HCT116 (cell line): ENCODE measurements around the gene SUN2. TPM values are rescaled to one million over a fixed set of nuclear protein-coding genes. Genes with fewer than 3 reads are reported as not detected.

Source experiments
- ATAC-seq: fragments of 200-7000 bp; cut with Tn5 transposase; 2 replicates; pipeline ENCODE4 v1.9.1; 2020; ENCODE audit warnings: mild to moderate bottlenecking, moderate library complexity
- BruUV-seq: library from RNA; stranded (reverse); fragments of 400-500 nt; replicated peaks from 2 replicates; lab custom pipeline; 2021; lab: Mats Ljungman, UMichigan
- CTCF ChIA-PET: fragments of 300-600 bp; sonication (Branson Sonifier 250); formaldehyde crosslinking; loops from one replicate; lab custom pipeline; 2021; ENCODE audit warnings: antibody characterized with exemption; lab: Charles Lee
- POLR2A ChIA-PET: fragments of 300-600, 350-600 bp; sonication (Branson Sonifier 250); formaldehyde crosslinking; loops from one replicate; lab custom pipeline; 2021; ENCODE audit warnings: antibody characterized with exemption; lab: Charles Lee
- RAD21 ChIA-PET, 2 experiments: fragments of 300-600 bp; sonication (Branson Sonifier 250); formaldehyde crosslinking; loops; one replicate each; lab custom pipeline; 2023; ENCODE audit warnings: low total read pairs in 2 of 2; ENCODE audit not compliant: uncharacterized antibody in 2 of 2, unreplicated experiment in 2 of 2, low non-redundant PET in 1 of 2; lab: Charles Lee
- DNase-seq: peaks from one replicate; pipeline ENCODE4 v3.0.0-alpha.2; 2010; ENCODE audit warnings: low read depth, low spot score
- H2AFZ ChIP-seq: fragments of 200-600 bp; shearing (Covaris generic), sonication (generic); 2 replicates; pipeline ENCODE4 v1.6.1; 2017; ENCODE audit warnings: low read depth, mixed run types, mixed read lengths, antibody characterized with exemption, low read length; ENCODE audit not compliant: poor library complexity, severe bottlenecking
- H3K27ac ChIP-seq: 2 replicates; pipeline ENCODE4 v1.5.1; 2012; ENCODE audit warnings: low read depth, low read length
- H3K27me3 ChIP-seq: fragments of 200-600 bp; sonication (generic); 2 replicates; pipeline ENCODE4 v1.6.1; 2016; ENCODE audit warnings: mixed run types, low read length, mixed read lengths; ENCODE audit not compliant: insufficient read depth
- H3K36me3 ChIP-seq, 2 experiments: fragments of 200-500 bp in 1 of 2; fragments of 200-600 bp in 1 of 2; sonication (Bioruptor generic) in 1 of 2; sonication (generic) in 1 of 2; 2 replicates each; pipeline versions ENCODE4 v1.5.1 to v1.6.1; 2014 to 2016; ENCODE audit warnings: low read length in 2 of 2, inconsistent platforms in 1 of 2, mixed read lengths in 1 of 2, mixed run types in 1 of 2; ENCODE audit not compliant: insufficient read depth in 2 of 2, control insufficient read depth in 1 of 2
- H3K4me1 ChIP-seq, 2 experiments: fragments of 200-600 bp in 1 of 2; sonication (generic) in 1 of 2; 2 replicates each; pipeline versions ENCODE4 v1.5.1 to v1.6.1; 2012 to 2017; ENCODE audit warnings: low read length in 2 of 2, inconsistent platforms in 1 of 2, mild to moderate bottlenecking in 1 of 2, mixed read lengths in 1 of 2, mixed run types in 1 of 2, moderate library complexity in 1 of 2; ENCODE audit not compliant: insufficient read depth in 2 of 2, control insufficient read depth in 1 of 2
- H3K4me2 ChIP-seq: fragments of 200-600 bp; sonication (generic); 2 replicates; pipeline ENCODE4 v1.6.1; 2017; ENCODE audit warnings: mixed run types, low read length, mixed read lengths
- H3K4me3 ChIP-seq, 2 experiments: fragments of 200-600 bp in 1 of 2; sonication (generic) in 1 of 2; replicated peaks in 1 of 2; 2 replicates each; pipeline ENCODE4 v1.5.1; 2011 to 2016; ENCODE audit warnings: low read length in 2 of 2, control low read depth in 1 of 2, low read depth in 1 of 2, mild to moderate bottlenecking in 1 of 2, mixed read lengths in 1 of 2, mixed run types in 1 of 2
- H3K79me2 ChIP-seq: fragments of 200-600 bp; sonication (generic); 2 replicates; pipeline ENCODE4 v1.6.1; 2017; ENCODE audit warnings: mild to moderate bottlenecking, mixed run types, low read length, moderate library complexity, mixed read lengths; ENCODE audit not compliant: insufficient read depth
- H3K9ac ChIP-seq: fragments of 200-600 bp; sonication (generic); 2 replicates; pipeline ENCODE4 v1.6.1; 2016; ENCODE audit warnings: low read length, mixed read lengths
- H3K9me2 ChIP-seq: fragments of 200-600 bp; sonication (generic), shearing (Covaris generic); 2 replicates; pipeline ENCODE4 v1.6.1; 2017; ENCODE audit warnings: mixed run types, mild to moderate bottlenecking, moderate library complexity; ENCODE audit not compliant: insufficient read depth
- H3K9me3 ChIP-seq, 2 experiments: fragments of 200-500 bp in 1 of 2; fragments of 200-600 bp in 1 of 2; sonication (Bioruptor generic) in 1 of 2; sonication (generic) in 1 of 2; 2 replicates each; pipeline ENCODE4 v1.6.1; 2014 to 2017; ENCODE audit warnings: low read length in 2 of 2, mixed read lengths in 2 of 2, inconsistent platforms in 1 of 2, low read depth in 1 of 2, mild to moderate bottlenecking in 1 of 2, mixed run types in 1 of 2, moderate library complexity in 1 of 2; ENCODE audit not compliant: control insufficient read depth in 1 of 2, insufficient read depth in 1 of 2
- H4K20me1 ChIP-seq: fragments of 200-600 bp; sonication (generic), shearing (Covaris generic); 2 replicates; pipeline ENCODE4 v1.6.1; 2017; ENCODE audit warnings: mixed run types, mild to moderate bottlenecking, moderate library complexity; ENCODE audit not compliant: insufficient read depth
- CBX3 ChIP-seq: IDR thresholded peaks from 2 replicates; pipeline ENCODE4 v1.6.1; 2012; ENCODE audit warnings: low read depth
- FOSL1 ChIP-seq: IDR thresholded peaks from 2 replicates; pipeline ENCODE4 v1.6.1; 2012; ENCODE audit warnings: low read depth
- MAX ChIP-seq: IDR thresholded peaks from 2 replicates; pipeline ENCODE4 v1.6.1; 2012
- POLR2A ChIP-seq: IDR thresholded peaks from 2 replicates; pipeline ENCODE4 v1.7.0; 2011; ENCODE audit warnings: borderline replicate concordance; ENCODE audit not compliant: insufficient read depth, insufficient read length; ENCODE audit errors: extremely low read depth
- POLR2AphosphoS5 ChIP-seq: IDR thresholded peaks from 2 replicates; pipeline ENCODE4 v1.6.1; 2011; ENCODE audit warnings: mild to moderate bottlenecking, low read depth, low read length, moderate library complexity
- RAD21 ChIP-seq: IDR thresholded peaks from 2 replicates; pipeline ENCODE4 v1.6.1; 2012; ENCODE audit warnings: low read depth, mild to moderate bottlenecking
- REST ChIP-seq: IDR thresholded peaks from 2 replicates; pipeline ENCODE4 v1.6.1; 2012; ENCODE audit warnings: low read depth
- SP1 ChIP-seq: IDR thresholded peaks from 2 replicates; pipeline ENCODE4 v1.6.1; 2012; ENCODE audit warnings: low read depth
- SRF ChIP-seq: IDR thresholded peaks from 2 replicates; pipeline ENCODE4 v1.6.1; 2012; ENCODE audit warnings: low read depth
- YY1 ChIP-seq: IDR thresholded peaks from 2 replicates; pipeline ENCODE4 v1.6.1; 2011; ENCODE audit warnings: low read length, low read depth, moderate library complexity, mild to moderate bottlenecking; ENCODE audit not compliant: insufficient replicate concordance; ENCODE audit errors: extremely low read depth
- ZBTB33 ChIP-seq: IDR thresholded peaks from 2 replicates; pipeline ENCODE4 v1.6.1; 2011; ENCODE audit warnings: mild to moderate bottlenecking, low read length, moderate library complexity; ENCODE audit not compliant: insufficient replicate concordance; ENCODE audit errors: extremely low read depth
- intact Hi-C: fragments of 100-400 bp; cut with micrococcal nuclease; formaldehyde crosslinking; loops from 2 replicates; pipeline ENCODE4 v1.10.0; 2022
- total RNA-seq: library from RNA; stranded (reverse); gene quantifications from one replicate; pipeline ENCODE4 v1.2.1, GENCODE V29; 2021; ENCODE audit not compliant: unreplicated experiment
- TF ChIP-seq, protein P1 (sequence below), 3 experiments: fragments of 200-600 bp in 1 of 3; sonication (generic) in 1 of 3; IDR thresholded peaks in 2 of 3; conservative IDR thresholded peaks in 1 of 3; 2 replicates each; pipeline ENCODE4 v1.5.1; 2012 to 2017; ENCODE audit warnings: low read depth in 2 of 3, low read length in 2 of 3, antibody characterized with exemption in 1 of 3, borderline replicate concordance in 1 of 3, control low read depth in 1 of 3, mild to moderate bottlenecking in 1 of 3, mixed read lengths in 1 of 3, mixed run types in 1 of 3, moderate library complexity in 1 of 3; ENCODE audit not compliant: insufficient read depth in 1 of 3

The SUN2 gene
- total RNA-seq, 1 experiment from 2014 or later, result 71.6 TPM

- no peak for ATAC-seq
- H3K9me3 ChIP-seq, result no peaks in the 10 kb centered on the region
- no TSS peak for BruUV-seq
Measured at GRCh38 chr22:38704654-38705234, 51.1 kb downstream of the SUN2 start.

More at GRCh38 chr22:38704654-38705234, 51.1 kb downstream of the SUN2 start:
- peaks cover 21 to 48% of the 10 kb centered on the region in 2 experiments for H3K4me1 ChIP-seq
- peak overlapping the region; percentile 28 for H3K27ac ChIP-seq
- H2AFZ ChIP-seq, result no peak overlapping the region
- ChIA-PET RAD21 (no interaction called here), CTCF (no interaction called here), POLR2A (interaction anchor here (0.9 to 1.7 kb wide), 2 partner anchors 8 to 23 kb away, joined by 3 to 14 read pairs; partner anchors contain the start of gene TOMM22)
- H4K20me1 ChIP-seq, result no peaks in the 10 kb centered on the region
- H3K36me3 ChIP-seq, result 0 out of 4 replicates have a peak, but pooled peaks cover 0 to 5% of the 10 kb centered on the region in 2 experiments
- intact Hi-C loops, result no loop called here
- no peaks in the 10 kb centered on the region for H3K27me3 ChIP-seq
- TF ChIP-seq, protein P1, sequence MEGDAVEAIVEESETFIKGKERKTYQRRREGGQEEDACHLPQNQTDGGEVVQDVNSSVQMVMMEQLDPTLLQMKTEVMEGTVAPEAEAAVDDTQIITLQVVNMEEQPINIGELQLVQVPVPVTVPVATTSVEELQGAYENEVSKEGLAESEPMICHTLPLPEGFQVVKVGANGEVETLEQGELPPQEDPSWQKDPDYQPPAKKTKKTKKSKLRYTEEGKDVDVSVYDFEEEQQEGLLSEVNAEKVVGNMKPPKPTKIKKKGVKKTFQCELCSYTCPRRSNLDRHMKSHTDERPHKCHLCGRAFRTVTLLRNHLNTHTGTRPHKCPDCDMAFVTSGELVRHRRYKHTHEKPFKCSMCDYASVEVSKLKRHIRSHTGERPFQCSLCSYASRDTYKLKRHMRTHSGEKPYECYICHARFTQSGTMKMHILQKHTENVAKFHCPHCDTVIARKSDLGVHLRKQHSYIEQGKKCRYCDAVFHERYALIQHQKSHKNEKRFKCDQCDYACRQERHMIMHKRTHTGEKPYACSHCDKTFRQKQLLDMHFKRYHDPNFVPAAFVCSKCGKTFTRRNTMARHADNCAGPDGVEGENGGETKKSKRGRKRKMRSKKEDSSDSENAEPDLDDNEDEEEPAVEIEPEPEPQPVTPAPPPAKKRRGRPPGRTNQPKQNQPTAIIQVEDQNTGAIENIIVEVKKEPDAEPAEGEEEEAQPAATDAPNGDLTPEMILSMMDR (IDR thresholded peaks at IDR 0.05 in 2 of 3, conservative IDR thresholded peaks at IDR 0.05 in 1 of 3; ENCODE audit: borderline replicate concordance in 1 of 3, insufficient read depth in 1 of 3, low read depth in 2 of 3, low read length in 2 of 3), result no peak
- TF ChIP-seq POLR2A, result no peak
- TF ChIP-seq CBX3, result no peak
- no peak for TF ChIP-seq ZBTB33
- no peak for TF ChIP-seq YY1
- no peak for TF ChIP-seq MAX
- TF ChIP-seq RAD21, result no peak
- TF ChIP-seq POLR2AphosphoS5, result no peak
- TF ChIP-seq FOSL1, result no peak
- no peak for TF ChIP-seq SP1
- TF ChIP-seq REST, result no peak
- TF ChIP-seq SRF, result no peak
- peak overlapping the region; percentile 34 to 43 for H3K4me3 ChIP-seq
- H3K9ac ChIP-seq, result peak overlapping the region; percentile 50
- DNase-seq, result no peak
- no peaks in the 10 kb centered on the region for H3K9me2 ChIP-seq
- peak overlapping the region; percentile 67 for H3K4me2 ChIP-seq
- peaks cover 46% of the 10 kb centered on the region for H3K79me2 ChIP-seq
